Spleen (tissue), 7 donors: ENCODE results near the gene SIX5.

Experiments used
- POLR2AphosphoS5 ChIP-seq, 3 donors: sonication (generic); formaldehyde crosslinking; IDR thresholded peaks; one replicate each; pipeline ENCODE4 v1.5.1; 2017; ENCODE audit warnings: antibody characterized with exemption in 3 of 3
- TF ChIP-seq, protein P1 (sequence below), 11 experiments: fragments of 200-600 bp in 7 of 11; fragments of 450-650 bp in 4 of 11; sonication (generic) in 4 of 11; IDR thresholded peaks in 8 of 11; conservative IDR thresholded peaks in 3 of 11; 1 replicate in 7 of 11; 2 replicates in 4 of 11; pipeline versions ENCODE4 v1.4.0 to v1.8.0; 2016 to 2021; ENCODE audit warnings: antibody characterized with exemption in 11 of 11, inconsistent platforms in 4 of 11, mild to moderate bottlenecking in 1 of 11
- donor health status: DM: no; HTN: no; CAD: no; lungs with moderate emphysema.
- donor health status: DM: no; HTN: no; CAD: no.
- donor health status: DM: no; HTN: no; CAD: no.

DNA sequence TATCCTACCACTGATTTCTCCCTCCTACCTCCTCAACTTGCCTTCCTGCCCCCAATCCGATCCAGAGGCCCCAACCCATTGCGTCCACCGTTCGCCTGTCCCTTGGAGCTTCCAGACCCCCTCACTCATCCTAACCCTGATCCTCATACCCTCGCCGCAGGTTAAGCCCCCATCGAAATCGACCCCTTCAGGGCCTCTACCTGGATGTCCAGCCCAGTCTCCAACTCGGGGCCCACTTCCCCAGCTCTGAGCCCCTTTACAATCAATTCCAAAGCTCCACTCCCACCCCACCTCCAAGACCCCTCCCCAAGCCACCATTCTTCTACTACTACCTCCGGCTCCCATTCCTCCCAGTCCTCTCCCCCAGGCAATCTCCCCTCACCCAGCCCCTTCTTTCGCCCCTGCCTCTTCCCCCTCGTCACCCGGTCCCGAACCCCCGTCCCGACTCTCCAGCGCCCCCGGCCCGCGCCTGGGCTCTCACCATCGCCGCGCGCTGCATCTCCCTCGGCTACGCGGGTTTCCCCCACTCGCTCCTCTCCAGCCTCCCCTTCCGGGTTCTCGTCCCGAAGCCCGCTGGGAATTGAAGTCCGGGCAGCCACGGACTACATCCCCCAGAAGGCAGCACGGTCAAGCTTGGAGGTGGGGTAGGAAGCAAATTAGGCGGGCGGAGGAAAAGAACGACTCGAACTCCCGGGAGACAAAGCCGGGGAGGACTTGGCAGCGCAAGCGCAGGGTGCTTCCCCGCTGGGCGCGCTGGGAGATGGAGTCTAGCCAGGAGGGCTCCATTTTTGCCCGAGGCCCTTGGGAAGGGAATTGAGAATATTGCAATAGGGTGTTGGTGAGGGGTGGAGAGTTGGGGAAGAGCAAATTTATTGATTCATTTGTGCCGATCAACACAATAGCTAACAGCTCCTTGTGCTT lies 38.4 kb downstream of the SIX5 start, which contains the start of gene FBXO46:
- TF ChIP-seq, protein P1, sequence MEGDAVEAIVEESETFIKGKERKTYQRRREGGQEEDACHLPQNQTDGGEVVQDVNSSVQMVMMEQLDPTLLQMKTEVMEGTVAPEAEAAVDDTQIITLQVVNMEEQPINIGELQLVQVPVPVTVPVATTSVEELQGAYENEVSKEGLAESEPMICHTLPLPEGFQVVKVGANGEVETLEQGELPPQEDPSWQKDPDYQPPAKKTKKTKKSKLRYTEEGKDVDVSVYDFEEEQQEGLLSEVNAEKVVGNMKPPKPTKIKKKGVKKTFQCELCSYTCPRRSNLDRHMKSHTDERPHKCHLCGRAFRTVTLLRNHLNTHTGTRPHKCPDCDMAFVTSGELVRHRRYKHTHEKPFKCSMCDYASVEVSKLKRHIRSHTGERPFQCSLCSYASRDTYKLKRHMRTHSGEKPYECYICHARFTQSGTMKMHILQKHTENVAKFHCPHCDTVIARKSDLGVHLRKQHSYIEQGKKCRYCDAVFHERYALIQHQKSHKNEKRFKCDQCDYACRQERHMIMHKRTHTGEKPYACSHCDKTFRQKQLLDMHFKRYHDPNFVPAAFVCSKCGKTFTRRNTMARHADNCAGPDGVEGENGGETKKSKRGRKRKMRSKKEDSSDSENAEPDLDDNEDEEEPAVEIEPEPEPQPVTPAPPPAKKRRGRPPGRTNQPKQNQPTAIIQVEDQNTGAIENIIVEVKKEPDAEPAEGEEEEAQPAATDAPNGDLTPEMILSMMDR (IDR thresholded peaks at IDR 0.05 in 8 of 11, conservative IDR thresholded peaks at IDR 0.05 in 3 of 11) = peak in 2 of 11 experiments; percentile 23 to 26
- peak; percentile 95 to 97 (median 96) for TF ChIP-seq POLR2AphosphoS5 (IDR thresholded peaks at IDR 0.05)
